Activated effector memory CD4-positive, alpha-beta T cell treated with anti-CD3 and anti-CD28 coated beads, Interleukin-2, amount 50 U/mL, for 16 hours (primary cell): ENCODE results near the gene ABITRAM.
"Not testable (repeated sequence)": the region's sequence is repeated elsewhere in the genome, so short reads cannot be mapped to it uniquely, and the experiment has no call there.

ENCODE experiments used
- DNase-seq: peaks from one replicate; pipeline ENCODE4 v3.0.0-alpha.2; 2020

Gene ABITRAM

GRCh38 chr9:108933231-108933717 lies 926 bp upstream of the ABITRAM start:
- no peak for DNase-seq

- peak; percentile 97 for DNase-seq
Observed at GRCh38 chr9:108933718-108934322, 380 bp upstream of the ABITRAM start, which contains the start of gene ELP1. Gene ELP1 (minus strand): TSS chr9:108934124. CDS start chr9:108931146, 2,978 bp downstream.

GRCh38 chr9:108937561-108938305 lies 3.5 kb downstream of the ABITRAM start:
- DNase-seq = no peak

GRCh38 chr9:108939975-108940374 lies 5.8 kb downstream of the ABITRAM start:
- no peak for DNase-seq

- no peak for DNase-seq
Observed at GRCh38 chr9:108950168-108950567, 16.0 kb downstream of the ABITRAM start.

- no peak for DNase-seq
Observed at GRCh38 chr9:108951578-108951977, 17.4 kb downstream of the ABITRAM start.

- no peak for DNase-seq
Observed at GRCh38 chr9:108953983-108954574, 19.9 kb downstream of the ABITRAM start.

- DNase-seq = no peak
Observed at GRCh38 chr9:108956022-108956630, 21.9 kb downstream of the ABITRAM start.

- DNase-seq = no peak
Observed at GRCh38 chr9:108956631-108957026, 22.4 kb downstream of the ABITRAM start.

- DNase-seq = no peak
Observed at GRCh38 chr9:108960331-108960730, 26.1 kb downstream of the ABITRAM start.

- DNase-seq = no peak
Observed at GRCh38 chr9:108961151-108961550, 27.0 kb downstream of the ABITRAM start.

- DNase-seq = no peak
Observed at GRCh38 chr9:108963459-108964143, 29.4 kb downstream of the ABITRAM start.

- DNase-seq = no peak
Observed at GRCh38 chr9:108967916-108968315, 33.7 kb downstream of the ABITRAM start.

- not testable (repeated sequence) for DNase-seq
Observed at GRCh38 chr9:108971392-108971791, 37.2 kb downstream of the ABITRAM start.

GRCh38 chr9:108972186-108972585 lies 38.0 kb downstream of the ABITRAM start:
- no peak for DNase-seq

- no peak for DNase-seq
Observed at GRCh38 chr9:108972626-108973209, 38.5 kb downstream of the ABITRAM start.

- DNase-seq = no peak
Observed at GRCh38 chr9:108973895-108974294, 39.7 kb downstream of the ABITRAM start.

- no peak for DNase-seq
Observed at GRCh38 chr9:108978205-108978604, 44.0 kb downstream of the ABITRAM start.

- no peak for DNase-seq
Observed at GRCh38 chr9:108980893-108981292, 46.7 kb downstream of the ABITRAM start.

GRCh38 chr9:108983885-108984284 lies 49.7 kb downstream of the ABITRAM start:
- DNase-seq = no peak
